H54 (cell line): ENCODE results near the gene TGM6.

Source experiments
- DNase-seq: peaks from one replicate; pipeline ENCODE4 v3.0.0; 2011; ENCODE audit warnings: low spot score, mixed read lengths; ENCODE audit not compliant: insufficient read length
- FAIRE-seq: peaks from 3 replicates; lab custom pipeline; 2011; peaks lifted over from hg19 to GRCh38; lab: Jason Lieb, UNC
- POLR2A ChIP-seq: IDR thresholded peaks from 2 replicates; pipeline ENCODE4 v1.6.1; 2011; ENCODE audit warnings: low read depth, mild to moderate bottlenecking, low read length

TGM6 gene

DNA sequence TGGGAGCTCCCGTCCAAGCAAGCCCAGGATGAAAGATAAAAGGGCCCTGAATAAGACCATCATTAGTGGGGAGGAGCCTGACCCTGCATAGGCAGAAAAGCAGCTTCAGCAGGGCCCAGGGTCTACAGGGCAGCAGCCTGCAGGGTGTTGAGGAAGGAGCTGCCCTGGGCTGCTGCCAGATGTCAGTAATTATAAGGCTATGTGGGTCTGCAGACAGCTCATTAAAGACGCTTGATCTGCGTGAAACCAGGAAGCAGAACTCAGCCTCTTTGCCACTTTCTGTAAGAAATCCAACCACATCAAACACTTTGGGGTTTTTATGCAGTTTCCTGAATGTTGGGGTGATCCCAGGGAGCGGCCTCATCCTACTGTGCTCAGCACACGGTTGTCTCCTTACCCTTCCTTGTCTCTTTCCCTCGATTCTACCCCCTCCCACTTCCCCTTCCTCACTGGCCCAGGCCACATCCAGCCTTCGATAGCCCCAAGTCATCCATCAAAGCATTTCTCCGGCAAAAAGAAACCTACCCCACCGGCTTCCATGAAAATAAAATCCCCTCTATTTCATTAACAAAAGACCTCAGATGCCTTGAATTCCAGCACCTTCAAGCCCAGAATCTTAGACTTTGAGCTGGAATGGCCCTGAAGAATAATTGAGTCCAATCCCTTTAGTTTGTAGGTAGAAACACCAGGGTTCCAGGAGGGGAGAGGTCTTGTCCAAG lies 1.0 kb upstream of the TGM6 start:
- TF ChIP-seq POLR2A: no peak
- DNase-seq: no peak
- no peak for FAIRE-seq

DNA sequence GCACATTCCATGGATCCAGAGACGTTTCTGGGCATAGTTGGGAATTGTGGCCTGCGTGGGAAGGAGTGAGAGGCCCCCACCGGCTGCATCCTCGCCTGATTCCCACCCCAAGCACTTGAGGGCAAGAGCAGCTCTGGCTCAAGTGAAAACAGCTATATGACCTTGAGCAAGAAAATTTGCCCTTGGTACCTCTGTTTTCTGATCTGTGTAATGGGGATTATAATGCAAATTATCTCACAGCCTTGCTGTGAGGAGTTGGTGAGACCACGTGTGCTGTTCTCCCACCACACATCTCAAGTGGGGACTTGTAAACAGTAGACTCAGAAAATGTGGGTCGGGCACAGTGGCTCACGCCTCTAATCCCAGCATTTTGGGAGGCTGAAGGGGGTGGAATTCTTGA lies 602 bp downstream of the TGM6 start:
- no peak for FAIRE-seq
- no peak for TF ChIP-seq POLR2A

DNA sequence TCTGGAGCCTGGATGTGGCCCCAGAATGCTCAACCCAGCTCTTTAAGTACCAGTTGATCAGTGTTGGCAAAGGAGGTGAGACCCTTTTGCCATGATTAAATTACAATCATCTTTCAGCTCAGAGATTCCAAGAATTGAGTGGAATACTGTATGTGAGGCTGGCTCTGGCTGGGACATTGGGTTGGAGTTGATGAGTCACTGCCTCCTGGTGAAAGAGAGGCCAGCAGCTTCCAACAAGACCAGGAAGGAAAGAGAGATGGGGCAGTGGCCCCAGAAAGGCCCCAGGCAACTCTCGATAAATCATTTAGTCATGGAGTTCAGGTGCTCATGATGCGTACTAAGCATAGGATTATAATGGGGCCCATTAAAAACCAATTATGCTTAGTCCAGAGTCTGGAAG lies 2.1 kb downstream of the TGM6 start:
- no peak for FAIRE-seq
- no peak for TF ChIP-seq POLR2A
- DNase-seq: no peak

More for the DNA sequence above, 602 bp downstream of the TGM6 start:
- no peak for DNase-seq

DNA sequence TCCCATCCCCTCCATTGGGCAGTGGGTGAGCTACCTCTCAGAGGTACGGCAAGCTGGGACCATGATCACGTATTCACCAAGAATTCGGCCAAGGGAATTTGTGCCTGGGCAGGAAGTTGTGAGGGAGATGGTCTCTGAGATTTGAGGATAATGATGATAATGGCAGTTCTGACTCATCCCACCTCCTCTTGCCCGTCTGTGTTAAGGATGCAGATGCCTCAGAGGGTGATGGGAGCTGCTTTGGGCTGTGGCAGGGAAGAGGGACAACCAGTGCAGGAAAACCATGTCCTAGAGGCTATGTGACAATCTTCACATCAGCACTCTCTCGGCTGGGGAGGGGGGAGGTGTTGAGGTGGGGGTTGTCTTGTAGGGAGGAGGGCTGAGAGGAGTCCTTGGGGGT lies 4.3 kb downstream of the TGM6 start:
- no peak for TF ChIP-seq POLR2A
- FAIRE-seq (no peak), DNase-seq (no peak)

DNA sequence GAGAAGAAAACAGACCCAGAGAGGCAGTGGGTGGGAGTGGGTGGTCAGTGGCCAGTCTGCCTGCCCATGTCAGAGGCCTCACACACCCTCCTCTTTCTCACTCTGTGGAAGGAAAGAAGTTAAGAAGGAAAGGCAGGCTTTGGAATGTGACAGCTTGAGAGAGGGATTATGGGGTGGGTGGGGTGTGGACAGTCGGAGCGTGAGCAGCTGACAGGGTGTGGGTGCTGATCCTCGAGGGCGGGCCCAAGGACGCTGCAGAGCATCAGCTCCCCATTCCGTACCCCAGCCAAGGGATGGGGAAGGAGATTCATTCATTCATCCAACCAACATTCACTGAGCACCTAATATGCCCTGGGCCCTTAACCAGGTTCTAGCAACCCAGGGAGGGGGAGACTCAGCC lies 4.8 kb downstream of the TGM6 start:
- no peak for TF ChIP-seq POLR2A
- DNase-seq (no peak), FAIRE-seq (no peak)

DNA sequence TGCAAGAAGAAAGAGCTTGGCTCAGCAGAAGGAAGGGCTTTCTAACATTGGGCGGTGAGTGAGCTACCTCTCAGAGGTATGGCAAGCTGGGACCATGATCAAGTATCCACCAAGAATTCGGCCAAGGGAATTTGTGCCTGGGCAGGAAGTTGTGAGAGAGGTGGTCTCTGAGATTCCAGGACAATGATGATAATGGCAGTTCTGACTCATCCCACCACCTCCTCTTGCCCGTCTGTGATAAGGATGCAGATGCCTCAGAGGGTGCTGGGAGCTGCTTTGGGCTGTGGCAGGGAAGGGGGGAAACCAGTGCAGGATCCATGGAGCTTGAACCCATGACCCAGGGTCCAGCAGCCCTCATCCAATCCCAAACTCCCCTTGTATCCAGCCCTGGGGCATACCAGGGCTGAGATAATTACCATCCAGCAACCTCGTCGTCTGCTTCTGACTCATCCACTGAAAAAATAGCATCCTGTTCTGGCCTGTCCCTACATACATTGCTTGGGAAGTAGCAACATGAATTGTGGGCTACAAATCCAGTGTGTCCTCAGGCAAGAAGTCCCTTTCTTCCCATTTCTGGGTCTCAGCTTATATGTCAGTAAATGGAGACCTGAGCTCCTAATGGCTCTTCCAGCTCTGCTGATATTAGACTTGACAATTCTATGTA lies 5.9 kb downstream of the TGM6 start:
- FAIRE-seq (no peak), DNase-seq (no peak)
- TF ChIP-seq POLR2A: no peak

DNA sequence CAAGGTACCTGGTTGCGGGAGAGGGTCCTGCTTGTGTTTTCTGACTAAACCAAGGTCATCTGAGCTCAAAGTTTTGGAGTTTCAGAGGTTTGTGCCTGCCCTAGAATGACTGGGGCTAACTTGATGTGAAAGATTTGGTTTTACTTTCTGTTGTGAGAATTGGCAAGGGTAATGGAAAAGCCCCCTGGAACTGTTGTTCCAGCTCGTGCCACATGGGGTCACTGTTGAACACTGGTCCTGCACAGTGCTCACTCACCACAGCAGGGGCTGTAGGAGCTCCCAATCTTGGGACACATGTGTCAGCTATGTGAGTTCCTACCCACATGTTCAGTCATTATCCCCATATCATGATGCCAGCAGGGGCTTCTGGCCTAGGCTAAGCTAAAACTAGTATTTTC lies 6.5 kb downstream of the TGM6 start:
- FAIRE-seq (no peak), DNase-seq (peak; percentile 43)
- no peak for TF ChIP-seq POLR2A

DNA sequence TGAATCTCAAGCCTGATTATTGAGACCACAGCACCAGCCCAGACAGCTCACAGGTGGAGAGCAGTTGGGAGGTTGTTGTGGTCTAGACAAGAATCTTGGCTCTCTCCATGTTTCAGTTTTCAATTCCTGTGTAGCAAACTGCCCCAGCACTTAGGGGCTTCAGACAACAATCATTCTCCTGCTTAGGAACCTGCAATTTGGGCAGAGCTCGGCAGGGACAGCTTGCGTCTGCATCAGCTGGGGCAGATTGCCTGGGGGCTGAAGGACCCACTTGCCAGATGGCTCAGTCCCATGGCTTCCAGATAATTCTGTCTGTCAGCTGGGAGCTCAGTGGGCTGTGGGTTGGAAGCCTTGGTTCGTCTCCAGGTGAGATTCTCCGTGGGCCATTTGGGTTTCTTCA lies 6.9 kb downstream of the TGM6 start:
- FAIRE-seq: no peak
- no peak for TF ChIP-seq POLR2A

DNA sequence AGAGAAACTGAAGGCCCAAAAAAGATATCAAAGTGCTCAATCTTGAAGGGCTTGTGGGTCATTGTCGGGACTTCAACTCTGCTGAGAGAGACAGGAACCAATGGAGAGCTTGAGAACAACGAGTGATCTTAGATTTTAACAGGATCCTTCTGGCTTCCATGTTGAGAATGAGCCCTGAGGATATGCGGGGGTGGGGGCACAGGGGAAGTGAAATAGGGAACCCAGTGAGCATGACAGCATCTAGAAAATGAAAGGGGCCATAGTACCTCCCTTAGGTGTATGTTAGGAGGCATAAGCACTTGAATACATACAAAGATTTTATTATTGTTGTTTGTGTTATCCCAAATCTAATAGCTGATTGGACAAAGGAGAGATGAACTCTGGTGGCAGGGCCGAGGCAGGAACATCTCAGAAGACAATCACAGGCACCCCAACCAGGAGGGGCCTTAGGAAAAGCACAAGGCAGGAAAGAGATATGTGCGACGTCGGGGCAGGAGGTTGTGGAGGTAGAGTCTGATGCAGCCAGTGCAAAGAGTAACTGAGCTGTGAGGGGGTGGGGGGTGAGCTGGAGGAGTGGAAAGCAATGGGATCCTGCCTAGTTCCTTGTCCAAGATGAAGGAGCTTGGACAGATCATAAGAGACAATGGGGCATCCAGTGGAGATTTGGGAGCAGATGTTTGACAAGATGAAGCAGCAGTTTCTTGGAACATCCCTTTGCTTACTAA lies 10.4 kb downstream of the TGM6 start:
- TF ChIP-seq POLR2A: no peak
- DNase-seq (no peak), FAIRE-seq (no peak)

More for the DNA sequence above, 6.9 kb downstream of the TGM6 start:
- DNase-seq: no peak

DNA sequence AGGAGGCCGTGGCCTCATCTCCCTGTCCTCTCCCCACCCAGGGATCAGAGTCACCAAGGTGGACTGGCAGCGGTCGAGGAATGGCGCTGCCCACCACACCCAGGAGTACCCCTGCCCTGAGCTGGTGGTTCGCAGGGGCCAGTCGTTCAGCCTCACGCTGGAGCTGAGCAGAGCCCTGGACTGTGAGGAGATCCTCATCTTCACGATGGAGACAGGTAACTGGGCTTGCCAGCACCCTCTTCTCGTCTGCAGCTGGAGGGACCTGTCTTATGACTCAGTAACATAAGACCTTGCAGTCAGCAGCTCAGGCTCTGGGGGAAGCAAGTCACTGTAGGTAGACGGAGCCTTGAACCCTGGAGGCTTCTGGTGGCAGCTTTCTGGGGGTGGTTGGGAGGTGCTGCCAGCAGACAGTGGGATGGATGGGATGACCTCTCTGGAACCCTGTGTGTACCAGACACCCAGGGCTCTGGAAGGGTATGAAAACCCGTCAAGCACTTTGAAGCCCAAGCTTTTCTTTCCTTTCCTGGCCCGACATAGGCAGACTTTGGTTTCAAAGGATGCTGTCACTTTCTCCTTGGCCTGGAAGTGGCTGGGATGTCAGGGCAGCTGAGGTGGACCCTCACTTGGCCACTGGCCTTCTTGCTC lies 13.8 kb downstream of the TGM6 start:
- TF ChIP-seq POLR2A: no peak
- FAIRE-seq: no peak
- no peak for DNase-seq

DNA sequence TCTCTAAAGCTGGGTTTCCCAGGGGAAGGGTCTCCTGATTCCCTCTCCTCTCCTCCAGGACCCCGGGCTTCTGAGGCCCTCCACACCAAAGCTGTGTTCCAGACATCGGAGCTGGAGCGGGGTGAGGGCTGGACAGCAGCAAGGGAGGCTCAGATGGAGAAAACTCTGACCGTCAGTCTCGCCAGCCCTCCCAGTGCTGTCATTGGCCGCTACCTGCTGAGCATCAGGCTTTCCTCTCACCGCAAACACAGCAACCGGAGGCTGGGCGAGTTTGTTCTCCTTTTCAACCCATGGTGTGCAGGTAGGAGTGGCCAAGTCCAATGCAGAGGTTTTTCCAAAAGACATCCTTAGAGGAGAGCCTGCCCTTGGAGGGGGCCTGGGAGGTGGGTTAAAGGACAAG lies 14.4 kb downstream of the TGM6 start:
- FAIRE-seq (no peak), DNase-seq (no peak)

DNA sequence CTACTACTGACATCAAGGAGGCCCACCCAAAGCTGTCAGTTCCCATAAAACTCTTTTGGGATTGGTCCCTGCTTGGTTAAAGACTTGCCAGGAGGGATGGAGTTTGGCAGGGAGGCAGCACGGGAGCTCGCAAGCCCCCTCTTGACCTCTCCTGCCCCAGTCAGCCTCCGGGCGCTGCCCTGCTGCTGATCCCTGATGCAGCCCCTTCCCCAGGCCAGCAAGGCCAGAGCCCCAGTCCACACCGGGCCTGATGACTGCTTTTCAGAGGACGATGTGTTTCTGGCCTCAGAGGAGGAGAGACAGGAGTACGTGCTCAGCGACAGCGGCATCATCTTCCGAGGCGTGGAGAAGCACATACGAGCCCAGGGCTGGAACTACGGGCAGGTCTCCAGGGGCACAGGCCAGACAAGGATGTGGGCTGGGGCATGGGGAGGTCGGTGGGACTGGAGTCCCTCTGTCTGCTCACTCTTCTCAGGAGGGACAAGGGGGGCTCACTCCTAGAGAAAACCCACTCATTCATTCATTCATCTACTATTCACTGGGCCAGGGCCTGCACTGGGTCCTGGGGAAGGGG lies 15.6 kb downstream of the TGM6 start:
- no peak for FAIRE-seq
- no peak for DNase-seq
- no peak for TF ChIP-seq POLR2A

More for the DNA sequence above, 14.4 kb downstream of the TGM6 start:
- TF ChIP-seq POLR2A: no peak

DNA sequence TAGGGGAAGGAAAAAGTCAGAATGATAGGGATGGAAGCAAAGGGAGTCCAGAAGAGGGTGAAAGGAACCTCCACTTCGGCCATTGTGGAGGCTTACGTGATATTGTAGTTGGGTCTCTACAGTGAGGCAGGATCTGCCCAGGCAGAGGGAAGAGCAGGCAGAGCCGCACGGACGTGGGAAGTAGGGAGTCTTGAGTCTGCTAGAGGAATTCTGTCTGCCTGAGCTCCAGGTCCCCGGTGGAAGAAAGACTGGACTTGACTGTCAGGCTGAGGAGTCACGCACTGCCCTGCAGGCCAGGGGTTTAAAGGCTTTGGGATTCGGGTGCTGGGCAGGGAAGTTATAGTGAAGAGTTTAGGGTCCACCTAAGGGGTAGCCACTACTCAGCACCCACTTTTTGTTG lies 16.4 kb downstream of the TGM6 start:
- TF ChIP-seq POLR2A: no peak
- DNase-seq: no peak
- FAIRE-seq: no peak

DNA sequence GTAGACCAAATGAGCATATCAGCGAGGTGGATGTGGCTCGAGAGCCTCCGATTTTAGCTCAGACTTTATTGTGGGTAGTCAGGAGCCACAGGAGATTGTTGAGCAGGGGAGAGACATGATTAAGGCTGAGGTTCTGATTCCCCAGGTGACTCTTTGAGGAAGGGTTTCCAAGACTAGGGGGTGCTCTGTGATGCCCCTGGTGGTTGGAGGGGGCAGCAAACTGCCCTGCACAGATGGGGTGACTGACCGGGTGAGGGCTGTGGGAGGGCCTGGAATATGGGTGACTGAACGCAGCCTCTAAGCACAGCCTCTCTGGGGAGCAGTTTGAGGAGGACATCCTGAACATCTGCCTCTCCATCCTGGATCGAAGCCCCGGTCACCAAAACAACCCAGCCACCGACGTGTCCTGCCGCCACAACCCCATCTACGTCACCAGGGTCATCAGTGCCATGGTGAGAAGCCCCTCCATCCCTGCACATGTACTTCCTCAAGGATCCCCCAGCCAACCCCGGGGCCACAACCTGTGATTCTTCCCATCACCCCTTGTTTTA lies 17.0 kb downstream of the TGM6 start:
- no peak for TF ChIP-seq POLR2A
- FAIRE-seq (no peak), DNase-seq (no peak)
